GM06990 (cell line): ENCODE measurements around the gene STK38.

ENCODE experiments used
- DNase-seq: peaks from one replicate; pipeline ENCODE4 v3.0.0-alpha.2; 2011; ENCODE audit not compliant: insufficient read length; ENCODE audit errors: extremely low read depth
- H3K27me3 ChIP-seq: replicated peaks from 2 replicates; pipeline ENCODE4 v1.6.0; 2011; ENCODE audit warnings: low read length; ENCODE audit not compliant: control insufficient read depth, insufficient read depth
- H3K36me3 ChIP-seq: 2 replicates; pipeline ENCODE4 v1.5.1; 2011; ENCODE audit warnings: low read length; ENCODE audit not compliant: control insufficient read depth, insufficient read depth
- H3K4me3 ChIP-seq: replicated peaks from 2 replicates; pipeline ENCODE4 v1.5.1; 2011; ENCODE audit warnings: low read depth, mild to moderate bottlenecking, control low read depth, low read length
- CTCF ChIP-seq: IDR thresholded peaks from 2 replicates; pipeline ENCODE4 v1.5.1; 2011; ENCODE audit warnings: low read length, control low read depth, mild to moderate bottlenecking, inconsistent platforms; ENCODE audit not compliant: insufficient read depth, poor library complexity, severe bottlenecking

The STK38 gene

GRCh38 chr6:36444470-36444869, 102.8 kb downstream of the STK38 start:
- Histone ChIP-seq H3K36me3 (no peaks in the 10 kb centered on the region; the same call in 1 of the 2 replicates), H3K27me3 (no peaks in the 10 kb centered on the region), H3K4me3 (peak overlapping the region; percentile 79)
- no peak for TF ChIP-seq CTCF
- DNase-seq = no peak
